ENCODE results near the gene SMPD2. TPM values are rescaled to one million over a fixed set of nuclear protein-coding genes. Genes with fewer than 3 reads are reported as not detected.

The SMPD2 gene
- total RNA-seq, 1 experiment from 2014 or later, result 17.6 TPM

- in situ Hi-C loops (cut with HindIII; ENCODE audit: low pct_unique_long_range_greater_than_20kb, low sequenced_read_pairs), result no loop called here
- DNase-seq (ENCODE audit: low read depth), result no peak
Observed at GRCh38 chr6:109477725-109478124, 37.2 kb downstream of the SMPD2 start.

- no peak for DNase-seq (ENCODE audit: low read depth)
- in situ Hi-C loops (cut with HindIII; ENCODE audit: low pct_unique_long_range_greater_than_20kb, low sequenced_read_pairs), result no loop called here
Observed at GRCh38 chr6:109478222-109478805, 37.8 kb downstream of the SMPD2 start.

GRCh38 chr6:109478841-109479624, 38.5 kb downstream of the SMPD2 start:
- in situ Hi-C loops (cut with HindIII; ENCODE audit: low pct_unique_long_range_greater_than_20kb, low sequenced_read_pairs), result no loop called here
- DNase-seq (ENCODE audit: low read depth), result no peak

- in situ Hi-C loops (cut with HindIII; ENCODE audit: low pct_unique_long_range_greater_than_20kb, low sequenced_read_pairs), result no loop called here
- DNase-seq (ENCODE audit: low read depth), result no peak
Observed at GRCh38 chr6:109480993-109481480, 40.5 kb downstream of the SMPD2 start.

- in situ Hi-C loops (cut with HindIII; ENCODE audit: low pct_unique_long_range_greater_than_20kb, low sequenced_read_pairs), result no loop called here
- DNase-seq (ENCODE audit: low read depth), result peak; percentile 77
Observed at GRCh38 chr6:109482905-109483734, 42.6 kb downstream of the SMPD2 start, which contains the start of gene ZBTB24. ZBTB24 (minus strand) TSS chr6:109483219; CDS start chr6:109482026, 1,193 bp downstream.

GRCh38 chr6:109483735-109484057, 43.2 kb downstream of the SMPD2 start:
- DNase-seq (ENCODE audit: low read depth), result peak; percentile 34
- in situ Hi-C loops (cut with HindIII; ENCODE audit: low pct_unique_long_range_greater_than_20kb, low sequenced_read_pairs), result no loop called here

- DNase-seq (ENCODE audit: low read depth), result no peak
- in situ Hi-C loops (cut with HindIII; ENCODE audit: low pct_unique_long_range_greater_than_20kb, low sequenced_read_pairs), result no loop called here
Observed at GRCh38 chr6:109484122-109484521, 43.6 kb downstream of the SMPD2 start.

GRCh38 chr6:109485266-109485935, 44.9 kb downstream of the SMPD2 start:
- DNase-seq (ENCODE audit: low read depth), result no peak

GRCh38 chr6:109486068-109486467, 45.5 kb downstream of the SMPD2 start:
- in situ Hi-C loops (cut with HindIII; ENCODE audit: low pct_unique_long_range_greater_than_20kb, low sequenced_read_pairs), result no loop called here
- DNase-seq (ENCODE audit: low read depth), result no peak

More at GRCh38 chr6:109485266-109485935, 44.9 kb downstream of the SMPD2 start:
- in situ Hi-C loops (cut with HindIII; ENCODE audit: low pct_unique_long_range_greater_than_20kb, low sequenced_read_pairs), result no loop called here

GRCh38 chr6:109488001-109488400, 47.5 kb downstream of the SMPD2 start:
- in situ Hi-C loops (cut with HindIII; ENCODE audit: low pct_unique_long_range_greater_than_20kb, low sequenced_read_pairs), result no loop called here
- no peak for DNase-seq (ENCODE audit: low read depth)

- in situ Hi-C loops (cut with HindIII; ENCODE audit: low pct_unique_long_range_greater_than_20kb, low sequenced_read_pairs), result no loop called here
- DNase-seq (ENCODE audit: low read depth), result no peak
Observed at GRCh38 chr6:109490713-109491112, 50.2 kb downstream of the SMPD2 start.

- in situ Hi-C loops (cut with HindIII; ENCODE audit: low pct_unique_long_range_greater_than_20kb, low sequenced_read_pairs), result no loop called here
- DNase-seq (ENCODE audit: low read depth), result peak; percentile 52
Observed at GRCh38 chr6:109491207-109491938, 50.8 kb downstream of the SMPD2 start.

Other genes with a start within 250 kb of the SMPD2 start
- 86.0 and 86.6 TPM in 2 replicates for gene CD164, start 58.3 kb upstream of the SMPD2 start, total RNA-seq (2014; rRNA removed; shearing (Covaris generic); ENCODE audit: low replicate concordance)
- 3.5 and 13.2 TPM in 2 replicates for gene PPIL6, start 96 bp upstream of the SMPD2 start, total RNA-seq (2014; rRNA removed; shearing (Covaris generic); ENCODE audit: low replicate concordance)
- 13.5 and 23.9 TPM in 2 replicates for gene MICAL1, start 15.0 kb downstream of the SMPD2 start, total RNA-seq (2014; rRNA removed; shearing (Covaris generic); ENCODE audit: low replicate concordance)
- 2.4 and 6.4 TPM in 2 replicates for gene ZBTB24, start 42.5 kb downstream of the SMPD2 start, total RNA-seq (2014; rRNA removed; shearing (Covaris generic); ENCODE audit: low replicate concordance)

All from Caki2 (cell line).